Upper lobe of left lung (tissue), 4 donors: ENCODE results near the gene CMTM4.

Experiments used
- POLR2AphosphoS5 ChIP-seq, 2 donors: sonication (generic); formaldehyde crosslinking; IDR thresholded peaks; one replicate each; pipeline ENCODE4 v1.5.1; 2017; ENCODE audit warnings: antibody characterized with exemption in 2 of 2
- TF ChIP-seq, protein P1 (sequence below), 6 experiments: fragments of 450-650 bp in 4 of 6; fragments of 200-600 bp in 2 of 6; sonication (generic) in 2 of 6; IDR thresholded peaks; one replicate each; pipeline ENCODE4 v1.5.1; 2016 to 2019; ENCODE audit warnings: antibody characterized with exemption in 6 of 6

DNA sequence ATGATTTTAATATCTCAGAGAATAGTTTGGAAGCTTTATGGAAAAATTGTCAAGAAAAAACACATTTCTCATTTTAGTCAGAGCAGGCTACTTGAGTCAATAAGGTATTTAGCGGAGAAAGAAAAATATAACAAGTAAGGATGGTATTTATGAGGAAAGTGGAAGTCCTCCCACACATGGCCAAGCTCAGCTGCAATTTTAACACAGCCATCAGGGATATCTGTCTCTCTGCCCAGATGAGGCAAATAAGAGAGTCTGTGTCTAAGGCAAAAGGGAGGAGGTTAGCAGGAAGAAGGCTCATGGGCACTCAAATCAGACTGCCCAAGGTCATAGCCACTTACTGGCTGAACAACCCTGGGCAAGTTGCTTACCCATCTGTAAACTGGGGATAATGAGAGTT lies 122.5 kb downstream of the CMTM4 start:
- TF ChIP-seq POLR2AphosphoS5 (IDR thresholded peaks at IDR 0.05): no peak
- TF ChIP-seq, protein P1, sequence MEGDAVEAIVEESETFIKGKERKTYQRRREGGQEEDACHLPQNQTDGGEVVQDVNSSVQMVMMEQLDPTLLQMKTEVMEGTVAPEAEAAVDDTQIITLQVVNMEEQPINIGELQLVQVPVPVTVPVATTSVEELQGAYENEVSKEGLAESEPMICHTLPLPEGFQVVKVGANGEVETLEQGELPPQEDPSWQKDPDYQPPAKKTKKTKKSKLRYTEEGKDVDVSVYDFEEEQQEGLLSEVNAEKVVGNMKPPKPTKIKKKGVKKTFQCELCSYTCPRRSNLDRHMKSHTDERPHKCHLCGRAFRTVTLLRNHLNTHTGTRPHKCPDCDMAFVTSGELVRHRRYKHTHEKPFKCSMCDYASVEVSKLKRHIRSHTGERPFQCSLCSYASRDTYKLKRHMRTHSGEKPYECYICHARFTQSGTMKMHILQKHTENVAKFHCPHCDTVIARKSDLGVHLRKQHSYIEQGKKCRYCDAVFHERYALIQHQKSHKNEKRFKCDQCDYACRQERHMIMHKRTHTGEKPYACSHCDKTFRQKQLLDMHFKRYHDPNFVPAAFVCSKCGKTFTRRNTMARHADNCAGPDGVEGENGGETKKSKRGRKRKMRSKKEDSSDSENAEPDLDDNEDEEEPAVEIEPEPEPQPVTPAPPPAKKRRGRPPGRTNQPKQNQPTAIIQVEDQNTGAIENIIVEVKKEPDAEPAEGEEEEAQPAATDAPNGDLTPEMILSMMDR (IDR thresholded peaks at IDR 0.05): no peak
